IMR-90 (cell line): ENCODE data around the gene CARMIL1. TPM values are rescaled to one million over a fixed set of nuclear protein-coding genes. Genes with fewer than 3 reads are reported as not detected.
A peak's percentile ranks its signal among the peaks of the same experiment; 100 is the strongest.

Source experiments
- ATAC-seq: fragments of 200-7000 bp; cut with Tn5 transposase; 2 replicates; pipeline ENCODE4 v1.9.1; 2020; ENCODE audit warnings: low read depth, mild to moderate bottlenecking, moderate library complexity
- BruUV-seq: library from RNA; stranded (reverse); fragments of 400-500 nt; replicated peaks from 2 replicates; lab custom pipeline; 2021; lab: Mats Ljungman, UMichigan
- CTCF ChIA-PET: fragments of 300-600 bp; formaldehyde crosslinking; extraction: SDS; loops from one replicate; lab custom pipeline; 2021; ENCODE audit warnings: antibody characterized with exemption; lab: Yijun Ruan, JAX
- POLR2A ChIA-PET: fragments of 300-600 bp; sonication (Branson Sonifier 250); formaldehyde crosslinking; loops from one replicate; lab custom pipeline; 2022; ENCODE audit warnings: antibody characterized with exemption; ENCODE audit not compliant: unreplicated experiment; lab: Charles Lee
- DNase-seq: peaks from one replicate; pipeline ENCODE4 v3.0.0; 2013
- H2AFZ ChIP-seq: replicated peaks from 2 replicates; pipeline ENCODE3; 2013; ENCODE audit warnings: low read length, mild to moderate bottlenecking; ENCODE audit not compliant: poor library complexity
- H2AK5ac ChIP-seq: 2 replicates; pipeline ENCODE4 v1.6.1; 2013; ENCODE audit warnings: low read depth, low read length, inconsistent platforms
- H2AK9ac ChIP-seq: replicated peaks from 2 replicates; pipeline ENCODE3; 2013; ENCODE audit warnings: mild to moderate bottlenecking, low read depth, low read length, moderate library complexity; ENCODE audit not compliant: poor library complexity
- H2BK120ac ChIP-seq: 2 replicates; pipeline ENCODE4 v1.6.1; 2013; ENCODE audit warnings: low read depth, low read length, inconsistent platforms
- H2BK15ac ChIP-seq: 3 replicates; pipeline ENCODE4 v1.6.1; 2013; ENCODE audit warnings: low read depth, low read length, inconsistent platforms
- H2BK20ac ChIP-seq: 2 replicates; pipeline ENCODE4 v1.6.1; 2013; ENCODE audit warnings: low read depth, mild to moderate bottlenecking, inconsistent platforms, low read length, moderate library complexity
- H2BK5ac ChIP-seq: 2 replicates; pipeline ENCODE4 v1.6.1; 2013; ENCODE audit warnings: mild to moderate bottlenecking, low read depth, low read length, inconsistent platforms; ENCODE audit not compliant: poor library complexity, severe bottlenecking
- H3K14ac ChIP-seq: replicated peaks from 2 replicates; pipeline ENCODE4 v1.6.1; 2013; ENCODE audit warnings: low read depth, low read length, inconsistent platforms
- H3K18ac ChIP-seq: 2 replicates; pipeline ENCODE4 v1.6.1; 2013; ENCODE audit warnings: low read depth, low read length, control low read depth
- H3K23ac ChIP-seq: 2 replicates; pipeline ENCODE4 v1.6.1; 2013; ENCODE audit warnings: low read depth, low read length, inconsistent platforms
- H3K27ac ChIP-seq: 2 replicates; pipeline ENCODE4 v1.5.1; 2013; ENCODE audit warnings: mild to moderate bottlenecking, control low read depth, low read length; ENCODE audit not compliant: insufficient read depth
- H3K27me3 ChIP-seq: 2 replicates; pipeline ENCODE4 v1.6.1; 2013; ENCODE audit warnings: low read length; ENCODE audit not compliant: control insufficient read depth, insufficient read depth
- H3K36me3 ChIP-seq: 2 replicates; pipeline ENCODE4 v1.6.1; 2013; ENCODE audit warnings: low read length, mixed read lengths; ENCODE audit not compliant: control insufficient read depth, insufficient read depth
- H3K4ac ChIP-seq: 2 replicates; pipeline ENCODE4 v1.6.1; 2013; ENCODE audit warnings: low read depth, low read length, inconsistent platforms
- H3K4me1 ChIP-seq: 2 replicates; pipeline ENCODE4 v1.6.1; 2013; ENCODE audit warnings: low read length, mixed read lengths; ENCODE audit not compliant: control insufficient read depth, insufficient read depth
- H3K4me2 ChIP-seq: 2 replicates; pipeline ENCODE4 v1.6.1; 2013; ENCODE audit warnings: low read depth, mild to moderate bottlenecking, control low read depth, low read length, moderate library complexity
- H3K4me3 ChIP-seq: 2 replicates; pipeline ENCODE4 v1.5.1; 2013; ENCODE audit warnings: low read depth, mild to moderate bottlenecking, control low read depth, low read length, moderate library complexity; ENCODE audit not compliant: insufficient read depth
- H3K56ac ChIP-seq: 2 replicates; pipeline ENCODE4 v1.6.1; 2013; ENCODE audit warnings: low read length, inconsistent platforms; ENCODE audit not compliant: insufficient read depth; ENCODE audit errors: extremely low read depth
- H3K79me1 ChIP-seq, 2 experiments: 2 replicates each; pipeline ENCODE4 v1.6.1; 2013; ENCODE audit warnings: low read length in 2 of 2, inconsistent platforms in 1 of 2, low read depth in 1 of 2
- H3K9ac ChIP-seq: 2 replicates; pipeline ENCODE4 v1.6.1; 2013; ENCODE audit warnings: low read depth, low read length, control low read depth
- H3K9me1 ChIP-seq: 2 replicates; pipeline ENCODE4 v1.6.1; 2013; ENCODE audit warnings: low read length, inconsistent platforms; ENCODE audit not compliant: insufficient read depth
- H3K9me3 ChIP-seq: 2 replicates; pipeline ENCODE4 v1.6.1; 2013; ENCODE audit warnings: low read length; ENCODE audit not compliant: control insufficient read depth, insufficient read depth
- H4K20me1 ChIP-seq: 2 replicates; pipeline ENCODE4 v1.6.1; 2013; ENCODE audit warnings: low read length, inconsistent platforms; ENCODE audit not compliant: insufficient read depth
- H4K5ac ChIP-seq: 2 replicates; pipeline ENCODE4 v1.6.1; 2013; ENCODE audit warnings: mild to moderate bottlenecking, low read depth, low read length, control low read depth
- H4K8ac ChIP-seq, 2 experiments: 2 replicates each; pipeline ENCODE4 v1.6.1; 2013; ENCODE audit warnings: low read depth in 2 of 2, low read length in 2 of 2, control low read depth in 1 of 2, inconsistent platforms in 1 of 2
- H4K91ac ChIP-seq: 2 replicates; pipeline ENCODE4 v1.6.1; 2013; ENCODE audit warnings: low read depth, low read length, inconsistent platforms; ENCODE audit not compliant: insufficient read depth
- CHD1 ChIP-seq: IDR thresholded peaks from 2 replicates; pipeline ENCODE4 v1.6.1; 2012; ENCODE audit warnings: low read depth, low read length, improper control_type of control experiment
- FOS ChIP-seq: fragments of 150-350 bp; IDR thresholded peaks from 2 replicates; pipeline ENCODE4 v1.6.1; 2016; ENCODE audit warnings: low read depth, low read length
- MAFK ChIP-seq: IDR thresholded peaks from 2 replicates; pipeline ENCODE4 v1.6.1; 2012; ENCODE audit warnings: low read depth, low read length, improper control_type of control experiment
- MAZ ChIP-seq: IDR thresholded peaks from 2 replicates; pipeline ENCODE4 v1.6.1; 2012; ENCODE audit warnings: low read depth, mild to moderate bottlenecking, low read length, improper control_type of control experiment, moderate library complexity, borderline replicate concordance
- MXI1 ChIP-seq: IDR thresholded peaks from 2 replicates; pipeline ENCODE4 v1.6.1; 2012; ENCODE audit warnings: low read depth, mild to moderate bottlenecking, low read length, moderate library complexity, borderline replicate concordance
- NFE2L2 ChIP-seq: fragments of 150-350 bp; IDR thresholded peaks from 2 replicates; pipeline ENCODE4 v1.6.1; 2016; ENCODE audit warnings: low read depth, mild to moderate bottlenecking, low read length
- RCOR1 ChIP-seq: IDR thresholded peaks from 2 replicates; pipeline ENCODE4 v1.6.1; 2012; ENCODE audit warnings: mild to moderate bottlenecking, low read length, improper control_type of control experiment; ENCODE audit not compliant: insufficient replicate concordance
- WGBS, 2 experiments: methylation state at CpG; one replicate each; pipeline versions ENCODE4 v1.1.5 to v1.1.7; 2013; ENCODE audit warnings: missing lambda C conversion rate in 2 of 2; ENCODE audit not compliant: insufficient read length in 1 of 2; ENCODE audit errors: extremely low coverage in 2 of 2; 5-methylcytosine and 5-hydroxymethylcytosine counted together
- dilution Hi-C: fragments of 300-500 bp; cut with HindIII; formaldehyde crosslinking; loops from one replicate; pipeline ENCODE4 v1.14.3; 2018; ENCODE audit warnings: low sequenced_read_pairs; ENCODE audit not compliant: unreplicated experiment
- in situ Hi-C: fragments of 300-500 bp; cut with MboI; formaldehyde crosslinking; loops from 3 replicates; pipeline ENCODE4 v1.14.3; 2019; ENCODE audit warnings: low sequenced_read_pairs, inconsistent platforms, mixed read lengths
- intact Hi-C: fragments of 100-400 bp; cut with micrococcal nuclease; formaldehyde crosslinking; loops from 2 replicates; pipeline ENCODE4 v1.10.0; 2022
- polyA plus RNA-seq, 3 experiments: library from polyadenylated mRNA; depleted of rRNA; stranded (reverse); fragments of >200 nt; gene quantifications; 2 replicates each; pipeline ENCODE4 v1.2.3, GENCODE V29; 2012; ENCODE audit warnings: low replicate concordance in 1 of 3
- total RNA-seq: library from RNA; depleted of rRNA; stranded (reverse); fragments of >200 nt; gene quantifications from 2 replicates; pipeline ENCODE4 v1.2.3, GENCODE V29; 2012

Gene CARMIL1
- total and polyA plus RNA-seq, 2 of the 4 experiments (the other 2 are of a cell fraction), result 1.3 to 2.9 TPM

- Histone ChIP-seq H2BK120ac (no peak overlapping the region), H4K20me1 (no peaks in the 10 kb centered on the region), H3K9me3 (no peaks in the 10 kb centered on the region), H2BK15ac (no peak overlapping the region), H3K9me1 (no peaks in the 10 kb centered on the region; the same call in 1 of the 2 replicates), H3K18ac (no peak overlapping the region), H3K27me3 (no peaks in the 10 kb centered on the region), H3K14ac (no peak overlapping the region), H4K8ac (no peak overlapping the region), H3K36me3 (no peaks in the 10 kb centered on the region), H4K91ac (no peak overlapping the region), H3K4me1 (peaks cover 2% of the 10 kb centered on the region; the same call in 1 of the 2 replicates), H4K5ac (no peak overlapping the region), H3K4me3 (no peak overlapping the region), H3K27ac (no peak overlapping the region), H2AK5ac (no peak overlapping the region), H3K56ac (no peak overlapping the region), H2AK9ac (no peak overlapping the region), H3K4ac (no peak overlapping the region), H3K9ac (no peak overlapping the region), H2BK5ac (no peak overlapping the region), H2BK20ac (no peak overlapping the region), H2AFZ (no peak overlapping the region), H3K79me1 (no peaks in the 10 kb centered on the region), H3K23ac (no peak overlapping the region), H3K4me2 (no peak overlapping the region)
- BruUV-seq, result no TSS peak
- TF ChIP-seq FOS (no peak), MXI1 (no peak), MAZ (no peak), NFE2L2 (no peak), RCOR1 (no peak), MAFK (no peak), CHD1 (no peak)
- WGBS, 2 experiments, result no CpG with 5 or more reads among the region's 3 CpGs
- in situ Hi-C loops (no loop called here), intact Hi-C loops (no loop called here), dilution Hi-C loops (no loop called here)
- ATAC-seq (peak; percentile 14; the same call in 1 of the 2 replicates), DNase-seq (peak; percentile 37)
- ChIA-PET POLR2A (no interaction called here), CTCF (interaction anchor here (1.2 kb wide), 1 partner anchor 42 kb away, joined by 4 read pairs; the partner anchor contains the start of gene CARMIL1)
Measured at GRCh38 chr6:25237579-25237978, 41.6 kb upstream of the CARMIL1 start.
